M059J (cell line): ENCODE measurements around the gene YPEL4. TPM values are rescaled to one million over a fixed set of nuclear protein-coding genes. Genes with fewer than 3 reads are reported as not detected.

Source experiments
- DNase-seq: peaks from one replicate; pipeline ENCODE4 v3.0.0-alpha.2; 2012; ENCODE audit warnings: low read depth
- total RNA-seq: library from RNA; depleted of rRNA; stranded (reverse); fragments of >200 nt; shearing (Covaris generic); gene quantifications from 2 replicates; pipeline ENCODE4 v1.2.3, GENCODE V29; 2014

The YPEL4 gene
- total RNA-seq, 1 experiment from 2014 or later, result 0.25 TPM

DNA sequence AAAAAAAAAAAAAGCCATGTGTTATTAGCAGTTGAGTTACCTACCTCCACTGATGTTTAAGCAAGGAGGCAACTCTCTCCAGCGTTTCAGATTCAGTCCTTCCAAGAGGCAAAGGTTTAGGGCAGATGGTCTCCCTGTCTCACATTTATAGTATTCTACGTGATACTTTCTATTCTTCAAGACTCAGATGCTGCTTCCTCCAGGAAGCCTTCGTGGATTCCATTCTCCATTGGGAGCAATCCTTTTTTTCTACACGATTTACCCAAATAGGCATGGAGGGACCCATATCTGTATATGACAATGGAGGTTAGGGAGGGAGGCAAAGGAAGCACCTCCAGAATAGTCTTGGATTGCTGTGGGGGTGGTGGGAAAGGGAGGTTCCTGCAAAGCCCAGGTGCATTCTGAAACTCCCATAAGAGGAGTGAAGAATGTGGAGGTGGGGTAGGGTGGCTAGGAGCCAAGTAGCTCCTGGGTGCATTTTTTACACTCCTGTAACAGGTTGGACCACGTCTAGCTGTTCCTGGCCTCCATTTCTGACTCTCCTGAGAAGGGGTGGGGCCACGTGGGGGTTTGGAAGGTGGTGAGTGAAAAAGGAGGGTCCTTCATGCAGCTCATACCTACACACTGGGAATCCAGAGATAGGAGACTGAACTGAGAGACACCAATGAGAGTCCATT is 16.2 kb downstream of the YPEL4 start:
- DNase-seq, result no peak

DNA sequence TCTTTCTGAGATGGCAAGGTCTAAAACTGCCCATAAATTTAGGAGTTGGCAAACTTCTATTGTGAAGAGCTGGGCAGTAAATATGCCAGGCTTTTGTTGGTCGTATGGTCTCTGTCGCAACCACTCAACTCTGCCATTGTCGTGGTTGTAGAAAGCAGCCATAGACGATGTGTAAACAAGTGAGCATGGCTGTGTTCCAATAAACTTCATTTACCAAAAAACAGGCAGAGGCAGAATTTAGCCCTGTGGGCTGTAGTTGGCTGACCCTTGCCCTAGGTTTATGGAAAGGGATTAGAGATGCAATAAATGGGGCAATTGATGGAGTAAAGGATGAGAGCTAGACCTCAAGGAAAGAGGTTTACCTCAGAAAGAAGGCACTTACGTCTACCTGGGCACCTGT is 17.6 kb downstream of the YPEL4 start:
- DNase-seq, result no peak

DNA sequence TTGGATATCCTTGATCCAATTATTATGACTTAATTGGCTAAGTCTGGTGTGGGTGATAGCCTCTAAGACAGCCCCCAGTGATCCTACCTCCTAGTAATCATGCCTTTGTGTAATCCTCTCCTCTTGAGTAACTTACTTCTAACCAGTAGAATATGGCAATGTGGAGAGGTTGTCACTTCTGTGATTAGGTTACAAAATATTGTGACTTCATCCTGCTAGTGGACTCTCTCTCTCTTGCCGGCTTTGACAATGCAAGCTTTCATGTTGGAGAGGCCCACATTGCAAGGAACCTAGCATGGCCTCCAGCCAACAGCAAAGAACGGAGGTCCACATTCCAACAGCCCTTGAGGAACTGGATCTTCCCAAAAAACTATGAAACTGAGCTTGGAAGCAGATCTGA is 19.5 kb downstream of the YPEL4 start:
- no peak for DNase-seq

DNA sequence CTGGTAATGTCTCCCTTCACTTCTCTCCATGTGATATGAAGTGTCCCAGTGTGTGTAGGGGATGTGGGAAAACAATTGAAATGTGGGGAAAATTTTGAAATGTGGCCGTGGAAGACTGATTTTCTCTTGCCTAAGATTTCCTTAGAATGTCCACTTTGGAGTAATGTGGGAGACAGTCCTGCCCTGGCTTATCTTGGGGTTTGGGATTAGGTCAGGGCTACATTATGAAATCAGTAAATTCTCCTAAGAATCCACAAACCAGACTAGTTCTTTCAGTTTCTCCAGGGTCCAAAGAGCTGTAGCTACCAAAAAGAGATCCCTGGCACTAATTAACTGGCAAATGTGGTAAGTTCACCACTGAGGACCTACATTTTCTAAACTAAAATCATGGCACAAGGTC is 22.8 kb downstream of the YPEL4 start:
- no peak for DNase-seq

DNA sequence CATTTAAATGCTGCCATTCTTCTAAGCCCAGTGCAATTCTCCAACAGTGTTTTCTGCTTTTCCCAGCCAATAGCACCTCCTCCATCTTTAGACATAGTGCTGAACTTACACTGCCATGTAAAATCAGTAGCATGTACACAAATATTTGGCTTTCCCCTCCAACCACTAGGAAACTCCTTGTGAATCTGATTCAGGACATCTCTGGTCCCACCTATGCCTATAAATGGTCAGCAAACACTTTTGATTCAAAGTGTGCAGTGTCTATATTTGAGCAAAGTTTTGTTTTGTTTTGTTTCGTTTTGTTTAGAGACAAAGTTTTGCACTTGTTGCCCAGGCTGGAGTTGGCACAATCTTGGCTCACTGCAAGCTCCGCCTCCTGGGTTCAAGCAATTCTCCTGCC is 24.8 kb downstream of the YPEL4 start:
- no peak for DNase-seq

DNA sequence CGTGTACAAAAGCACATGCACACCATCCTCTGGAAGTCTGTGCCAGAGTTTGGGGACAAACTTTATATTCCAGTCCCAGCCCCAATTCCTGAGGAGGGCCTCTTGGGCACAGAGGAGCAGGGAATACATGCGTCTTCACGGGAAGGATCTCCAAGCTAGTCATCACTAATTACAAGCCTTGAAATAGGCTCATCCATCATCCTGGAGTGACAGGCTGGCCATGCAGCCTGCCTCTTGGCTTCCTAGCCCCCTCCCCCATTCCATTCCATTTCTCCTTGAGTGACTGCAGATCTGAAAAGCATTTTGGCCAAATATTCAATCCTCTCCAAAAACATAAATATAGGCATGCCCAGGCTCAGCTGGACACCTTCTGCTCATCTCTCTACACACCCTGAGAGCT is 27.4 kb downstream of the YPEL4 start:
- DNase-seq, result peak; percentile 26

DNA sequence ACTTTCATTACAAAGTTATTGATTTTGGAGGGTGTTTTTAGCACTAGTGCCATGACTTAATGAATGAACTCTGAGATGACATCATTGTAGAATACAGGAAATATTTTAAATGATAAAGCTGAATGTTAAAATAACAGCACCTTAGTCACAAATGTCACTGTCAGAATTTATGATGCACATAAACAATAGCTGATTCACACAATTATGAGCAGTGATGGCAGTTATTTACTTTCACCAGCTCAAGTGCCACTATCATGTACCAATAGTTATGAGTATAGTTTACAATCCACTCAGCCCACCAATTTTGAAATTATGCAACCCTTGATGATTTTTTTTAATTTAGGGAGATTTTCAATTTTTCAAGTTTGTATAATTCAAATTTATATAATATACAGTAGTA is 29.2 kb downstream of the YPEL4 start:
- DNase-seq, result no peak

DNA sequence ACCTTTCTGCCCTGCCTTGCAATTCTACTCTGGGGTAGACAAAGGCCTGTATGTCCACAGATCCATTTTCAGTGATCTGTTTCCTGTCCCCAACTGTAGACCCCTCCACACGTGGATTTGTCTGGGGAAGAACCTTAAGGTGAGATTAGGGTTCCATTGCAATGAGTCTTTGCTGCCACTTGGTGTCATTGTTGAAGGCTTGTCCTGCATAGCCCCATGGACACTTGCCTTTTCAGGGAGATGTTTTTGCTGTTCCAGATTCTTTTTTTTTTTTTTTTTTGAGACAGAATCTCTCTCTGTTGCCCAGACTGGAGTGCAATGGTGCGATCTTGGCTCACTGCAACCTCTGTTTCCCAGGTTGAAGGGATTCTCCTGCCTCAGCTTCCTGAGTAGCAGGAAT is 30.4 kb downstream of the YPEL4 start:
- DNase-seq, result no peak

DNA sequence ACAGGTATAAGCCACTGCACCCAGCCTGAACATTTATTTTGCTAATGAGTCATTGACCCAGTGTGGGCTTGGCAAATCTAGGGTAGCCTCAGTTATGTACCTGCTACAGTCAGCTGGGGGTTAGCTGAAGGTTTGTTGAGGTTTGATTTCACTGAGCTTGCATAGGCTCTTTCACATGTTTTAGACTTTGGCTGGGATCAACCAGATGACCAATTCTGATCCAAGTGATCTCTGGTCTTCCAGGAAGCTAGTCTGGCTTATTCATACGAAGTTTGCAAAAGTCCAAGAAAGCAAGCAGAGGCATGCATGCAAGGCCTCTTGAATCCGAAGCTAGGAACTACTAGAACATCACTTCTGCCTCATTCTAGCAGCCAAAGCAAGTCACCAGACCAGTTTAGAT is 31.3 kb downstream of the YPEL4 start:
- DNase-seq, result peak; percentile 21

DNA sequence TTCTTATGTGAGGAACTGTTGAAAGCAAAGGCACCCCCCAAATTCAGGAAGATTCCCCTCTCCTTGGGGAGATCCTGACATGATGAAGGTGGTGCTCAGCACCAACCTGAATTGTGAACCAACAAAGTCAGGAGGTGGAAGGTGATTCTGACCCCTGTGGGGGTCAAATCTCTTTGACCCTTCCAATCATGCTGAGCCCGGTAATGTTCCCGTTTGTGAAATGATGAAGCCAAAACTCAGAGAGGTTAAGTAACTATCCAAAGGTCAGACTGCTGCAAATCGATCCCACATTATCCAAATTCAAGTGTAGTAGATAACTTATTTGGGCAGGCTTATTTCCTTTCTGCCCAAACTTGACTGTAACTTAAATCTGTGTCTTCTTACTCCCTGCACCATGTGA is 33.1 kb downstream of the YPEL4 start:
- no peak for DNase-seq

DNA sequence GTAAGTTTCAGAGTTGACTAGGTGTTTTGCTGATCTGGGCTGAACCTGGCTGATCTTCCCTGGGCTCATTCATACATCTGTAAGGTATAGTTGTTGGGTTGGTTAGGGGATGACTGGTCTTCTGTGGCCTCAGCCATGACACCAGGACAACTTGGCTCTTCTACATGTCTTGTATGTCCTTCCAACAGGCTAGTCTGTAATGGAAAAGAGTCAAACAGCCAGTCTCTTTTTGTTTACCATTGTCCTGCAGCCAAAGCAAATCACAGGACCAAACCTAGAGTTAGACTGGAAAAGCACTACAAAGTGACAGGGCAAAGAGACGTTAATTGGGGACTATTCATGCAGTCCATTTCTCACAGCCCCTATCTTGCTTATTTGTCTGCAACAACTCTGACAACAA is 34.4 kb downstream of the YPEL4 start:
- no peak for DNase-seq

DNA sequence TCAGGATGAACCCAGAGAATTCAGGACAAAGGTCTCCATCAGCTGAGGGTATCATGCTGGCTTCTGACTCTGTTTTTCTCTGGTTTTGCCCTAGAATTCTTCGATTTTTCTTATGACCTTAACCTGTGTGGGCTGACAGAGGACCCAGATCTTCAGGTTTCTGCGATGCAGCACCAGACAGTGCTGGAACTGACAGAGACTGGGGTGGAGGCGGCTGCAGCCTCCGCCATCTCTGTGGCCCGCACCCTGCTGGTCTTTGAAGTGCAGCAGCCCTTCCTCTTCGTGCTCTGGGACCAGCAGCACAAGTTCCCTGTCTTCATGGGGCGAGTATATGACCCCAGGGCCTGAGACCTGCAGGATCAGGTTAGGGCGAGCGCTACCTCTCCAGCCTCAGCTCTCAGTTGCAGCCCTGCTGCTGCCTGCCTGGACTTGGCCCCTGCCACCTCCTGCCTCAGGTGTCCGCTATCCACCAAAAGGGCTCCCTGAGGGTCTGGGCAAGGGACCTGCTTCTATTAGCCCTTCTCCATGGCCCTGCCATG is 35.4 kb downstream of the YPEL4 start:
- no peak for DNase-seq

DNA sequence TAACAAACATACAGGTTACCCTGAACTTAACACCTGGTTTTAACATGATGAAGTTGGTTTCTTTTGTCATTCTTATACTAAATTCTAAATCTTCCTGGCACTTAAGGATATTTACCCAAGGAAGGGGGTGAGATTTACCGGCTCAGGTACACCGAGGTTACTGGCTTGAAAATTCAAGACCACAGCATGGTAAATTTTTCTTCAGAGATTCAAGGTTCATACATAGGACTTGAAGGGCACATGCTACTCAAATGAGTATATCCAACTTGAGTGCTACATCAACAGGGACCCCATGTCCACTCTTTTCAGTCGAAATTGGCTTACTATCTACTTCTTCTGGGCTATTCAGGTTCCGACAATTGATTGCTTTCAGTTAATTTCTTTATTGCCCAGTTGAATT is 39.5 kb downstream of the YPEL4 start:
- no peak for DNase-seq

DNA sequence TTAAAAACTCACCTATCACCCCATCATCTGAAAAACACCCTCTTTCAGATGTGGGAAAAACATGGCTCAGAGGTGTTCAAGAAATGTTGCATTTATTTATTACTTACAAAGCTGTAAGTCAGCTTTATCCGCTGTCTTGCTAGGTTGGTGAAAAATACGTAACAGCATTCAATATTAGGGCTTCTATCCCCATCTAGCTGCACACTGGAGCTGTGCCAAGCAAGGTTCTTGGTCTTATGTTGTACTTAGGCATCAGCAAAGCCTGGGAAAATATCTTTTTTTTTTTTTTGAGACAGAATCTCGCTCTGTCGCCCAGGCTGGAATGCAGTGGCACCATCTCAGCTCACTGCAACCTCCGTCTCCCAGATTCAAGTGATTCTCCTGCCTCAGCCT is 44.7 kb downstream of the YPEL4 start:
- no peak for DNase-seq

DNA sequence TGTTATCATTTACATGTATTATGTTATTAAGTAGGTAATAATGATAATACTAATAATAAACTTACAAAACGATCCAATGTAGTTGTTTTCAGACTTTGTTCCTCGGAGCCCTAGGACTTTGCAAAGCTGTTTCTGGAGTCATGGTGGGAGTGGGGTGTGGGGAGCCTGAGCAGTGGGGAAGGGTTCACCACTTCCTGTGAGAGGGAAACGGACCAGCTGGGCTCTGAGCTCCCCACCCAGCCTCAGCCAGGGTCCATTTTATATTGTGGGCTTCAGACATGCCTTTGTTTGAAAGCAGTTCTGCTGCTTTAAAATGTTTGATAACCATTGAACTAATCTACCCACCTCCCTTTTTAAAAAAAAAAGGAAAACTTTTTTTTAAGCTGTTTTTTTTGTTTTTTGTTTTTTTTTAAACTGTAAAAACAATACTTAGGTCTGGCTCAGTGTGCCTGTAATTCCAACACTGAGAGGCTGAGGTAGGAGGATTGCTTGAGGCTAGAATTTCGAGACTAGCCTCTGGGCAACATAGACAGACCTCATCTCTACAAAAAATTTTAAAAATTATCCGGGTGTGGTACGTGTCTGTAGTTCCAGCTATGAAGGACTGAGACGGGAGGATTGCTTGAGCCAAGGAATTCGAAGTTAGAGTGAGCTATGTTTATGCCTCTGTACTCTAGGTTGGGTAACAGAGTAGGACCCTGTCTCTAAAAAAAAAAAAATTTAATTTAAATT is 45.2 kb downstream of the YPEL4 start:
- no peak for DNase-seq

DNA sequence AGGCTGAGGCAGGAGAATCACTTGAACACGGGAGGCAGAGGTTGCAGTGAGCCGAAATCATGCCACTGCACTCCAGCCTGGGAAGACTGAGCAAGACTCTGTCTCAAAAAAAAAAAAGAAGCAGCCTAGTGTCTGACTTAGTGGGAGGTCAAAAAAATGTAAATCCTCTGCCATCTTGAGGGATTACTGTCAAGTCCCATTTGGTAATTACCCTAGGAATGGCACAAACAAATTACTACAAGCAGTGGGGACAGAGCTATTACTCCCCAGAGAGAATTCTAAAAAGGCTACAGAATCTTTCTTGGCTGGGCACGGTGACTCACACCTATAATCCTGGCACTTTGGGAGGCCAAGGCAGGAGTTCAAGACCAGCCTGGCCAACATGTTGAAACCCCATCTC is 48.4 kb downstream of the YPEL4 start:
- peak; percentile 17 for DNase-seq

DNA sequence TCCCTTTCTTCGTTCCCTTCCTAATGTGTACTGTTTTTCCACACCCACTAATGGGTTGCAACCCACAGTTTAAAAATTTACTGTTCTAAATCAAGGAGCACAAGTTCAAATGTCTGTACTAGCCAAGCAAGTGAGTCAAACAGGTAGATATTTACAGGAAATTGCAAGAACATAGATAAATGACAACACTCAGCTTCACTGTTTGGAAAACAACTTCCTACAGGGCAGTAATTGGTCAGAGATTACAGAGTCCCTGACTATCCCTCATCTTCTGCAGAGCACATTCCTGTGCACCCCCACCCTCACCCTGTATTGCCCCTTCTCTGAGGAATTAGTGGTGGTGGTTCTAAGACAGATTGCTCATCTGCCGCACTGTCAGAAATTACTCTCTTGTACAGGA is 50.3 kb downstream of the YPEL4 start:
- no peak for DNase-seq

DNA sequence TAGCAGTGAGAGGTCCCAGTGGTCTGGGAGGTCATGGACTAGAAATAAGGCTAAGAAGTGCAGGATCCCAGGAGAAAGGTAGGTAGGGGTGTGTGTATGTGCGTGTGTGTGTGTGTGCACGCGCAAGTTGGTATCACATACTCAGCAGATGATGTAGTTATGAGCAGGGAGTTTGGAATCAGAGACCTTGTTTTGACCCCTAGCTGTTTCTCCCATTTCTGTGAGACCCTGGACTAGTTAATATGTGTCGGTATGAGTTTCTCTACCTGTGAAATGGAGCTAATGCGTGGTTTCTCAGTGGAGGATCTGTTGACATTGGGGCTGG is 50.9 kb downstream of the YPEL4 start:
- DNase-seq, result peak; percentile 24

DNA sequence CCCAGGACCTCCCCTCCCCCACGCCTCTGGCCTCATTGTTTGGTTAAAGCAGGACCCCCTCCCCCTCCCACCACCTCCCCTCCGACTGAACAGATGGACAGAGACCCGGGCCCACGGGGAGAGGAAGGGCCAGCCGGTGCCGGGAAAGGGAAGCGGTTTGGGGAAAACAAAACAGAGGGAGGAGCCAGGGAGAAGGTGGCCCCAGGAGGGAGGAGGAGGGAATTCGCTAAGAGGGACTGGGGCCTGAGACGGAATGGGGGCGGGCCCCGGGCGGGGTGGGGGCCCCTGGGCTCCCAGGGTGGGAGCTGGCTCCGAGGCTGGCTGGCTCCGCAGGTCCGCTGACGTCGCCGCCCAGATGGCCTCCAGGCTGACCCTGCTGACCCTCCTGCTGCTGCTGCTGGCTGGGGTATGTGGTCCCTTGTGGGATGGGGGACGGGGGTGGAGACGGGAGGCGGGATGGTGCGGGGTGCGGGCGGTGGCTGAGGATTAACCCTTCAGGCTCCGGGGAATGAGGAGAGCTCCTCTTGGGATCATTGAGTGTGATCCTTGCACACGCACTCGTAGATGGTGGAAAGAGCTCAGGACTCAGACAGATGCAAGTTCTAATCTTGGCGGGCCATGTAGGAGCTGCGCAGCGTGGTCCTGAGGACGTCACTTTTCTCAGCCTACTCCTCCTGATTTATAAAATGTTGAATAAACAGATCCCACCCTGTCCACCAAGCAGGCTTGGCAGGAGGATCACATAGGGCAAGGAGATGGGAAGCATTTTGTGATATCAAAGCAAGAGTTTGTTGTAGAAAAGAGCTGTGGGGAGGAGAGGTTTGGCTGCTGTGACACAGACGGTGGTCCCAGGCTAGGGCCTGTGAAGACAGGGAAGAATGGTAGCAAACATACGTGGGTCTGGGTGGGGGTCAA is 51.5 kb downstream of the YPEL4 start:
- DNase-seq, result peak; percentile 44

DNA sequence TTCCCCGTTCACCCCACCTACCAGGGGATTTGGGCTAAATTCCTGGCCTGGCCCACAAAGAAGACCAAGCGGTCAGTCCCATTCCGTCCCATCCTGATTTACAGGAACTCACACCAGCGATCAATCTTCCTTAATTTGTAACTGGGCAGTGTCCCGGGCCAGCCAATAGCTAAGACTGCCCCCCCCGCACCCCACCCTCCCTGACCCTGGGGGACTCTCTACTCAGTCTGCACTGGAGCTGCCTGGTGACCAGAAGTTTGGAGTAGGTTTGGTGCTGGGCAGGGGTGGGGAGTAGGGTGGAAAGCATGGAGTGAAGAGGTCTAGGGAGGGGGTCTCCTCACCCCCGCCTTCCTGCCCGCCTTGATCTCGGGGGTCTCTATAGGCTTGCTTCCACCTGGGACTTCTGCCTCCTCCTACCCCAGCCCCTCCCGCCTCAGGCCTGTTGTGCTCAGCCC is 52.2 kb downstream of the YPEL4 start, which contains the start of gene SERPING1:
SERPING1 (plus strand) TSS at position 225 of the 455 bp plus-strand sequence. CDS start 586 bp downstream, outside the sequence.
- DNase-seq, result no peak

DNA sequence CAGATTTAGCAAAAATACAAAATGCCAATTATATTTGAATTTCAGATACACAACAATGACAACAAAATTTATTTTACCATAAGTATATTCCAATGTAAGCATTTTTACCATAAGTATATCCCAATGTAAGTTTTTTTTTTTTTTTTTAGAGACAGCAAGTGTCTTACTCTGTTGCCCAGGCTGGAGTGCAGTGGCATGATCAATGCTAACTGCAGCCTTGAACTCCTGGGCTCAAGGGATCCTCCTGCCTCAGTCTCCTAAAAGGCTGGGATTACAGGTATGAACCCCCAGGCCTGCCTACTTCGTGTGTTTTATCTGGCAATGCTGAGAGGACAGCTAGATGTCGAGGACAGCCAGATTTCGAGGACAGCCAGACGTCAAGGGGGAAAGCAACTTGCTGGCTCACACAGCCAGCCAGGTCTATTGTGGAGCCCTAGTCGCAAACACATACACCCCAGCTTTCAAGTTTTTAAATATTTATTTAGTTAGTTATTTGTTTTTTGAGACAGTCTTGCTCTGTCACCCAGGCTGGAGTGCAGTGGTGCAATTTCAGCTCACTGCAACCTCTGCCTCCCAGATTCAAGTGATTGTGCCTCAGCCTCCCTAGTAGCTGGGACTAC is 53.3 kb downstream of the YPEL4 start:
- DNase-seq, result no peak
